Keratinocyte (primary cell): ENCODE measurements around the gene LEO1. TPM values are rescaled to one million over a fixed set of nuclear protein-coding genes. Genes with fewer than 3 reads are reported as not detected.
A peak's percentile ranks its signal among the peaks of the same experiment; 100 is the strongest.
"Not testable (repeated sequence)": the region's sequence is repeated elsewhere in the genome, so short reads cannot be mapped to it uniquely, and the experiment has no call there.

ENCODE experiments used
- DNase-seq: peaks from one replicate; pipeline ENCODE4 v3.0.0-alpha.2; 2011; ENCODE audit warnings: low read depth, missing footprints, low spot score
- FAIRE-seq: peaks from 2 replicates; lab custom pipeline; 2011; peaks lifted over from hg19 to GRCh38; lab: Jason Lieb, UNC
- H2AFZ ChIP-seq: 2 replicates; pipeline ENCODE4 v1.6.0; 2012; ENCODE audit warnings: low read length, control low read depth, inconsistent platforms; ENCODE audit not compliant: control insufficient read depth
- H3K27ac ChIP-seq: 2 replicates; pipeline ENCODE4 v1.5.1; 2011; ENCODE audit warnings: low read length; ENCODE audit not compliant: control insufficient read depth, insufficient read depth
- H3K27me3 ChIP-seq: 3 replicates; pipeline ENCODE4 v1.6.0; 2011; ENCODE audit warnings: low read length; ENCODE audit not compliant: control insufficient read depth, insufficient read depth; ENCODE audit errors: extremely low read depth
- H3K36me3 ChIP-seq, 2 experiments: 2 replicates in 1 of 2; 3 replicates in 1 of 2; pipeline ENCODE4 v1.5.1; 2011; ENCODE audit warnings: low read length in 2 of 2, mild to moderate bottlenecking in 1 of 2; ENCODE audit not compliant: control insufficient read depth in 2 of 2, insufficient read depth in 2 of 2; ENCODE audit errors: extremely low read depth in 1 of 2
- H3K4me1 ChIP-seq: 3 replicates; pipeline ENCODE4 v1.5.1; 2011; ENCODE audit warnings: low read length; ENCODE audit not compliant: control insufficient read depth, insufficient read depth; ENCODE audit errors: extremely low read depth
- H3K4me2 ChIP-seq: 3 replicates; pipeline ENCODE4 v1.6.0; 2011; ENCODE audit warnings: low read depth, low read length; ENCODE audit not compliant: control insufficient read depth, insufficient read depth; ENCODE audit errors: extremely low read depth
- H3K4me3 ChIP-seq, 3 experiments: fragments of 200-600 bp in 1 of 3; sonication (generic) in 1 of 3; 2 replicates in 2 of 3; 3 replicates in 1 of 3; pipeline ENCODE4 v1.5.1; 2011 to 2016; ENCODE audit warnings: low read length in 3 of 3, mild to moderate bottlenecking in 3 of 3, control low read depth in 2 of 3, inconsistent platforms in 1 of 3, low read depth in 1 of 3, mixed read lengths in 1 of 3, mixed run types in 1 of 3, moderate library complexity in 1 of 3; ENCODE audit not compliant: control insufficient read depth in 2 of 3, insufficient read depth in 2 of 3; ENCODE audit errors: extremely low read depth in 1 of 3
- H3K79me2 ChIP-seq: 2 replicates; pipeline ENCODE4 v1.6.0; 2012; ENCODE audit warnings: low read length; ENCODE audit not compliant: control insufficient read depth, insufficient read depth
- H3K9ac ChIP-seq: 3 replicates; pipeline ENCODE4 v1.6.0; 2011; ENCODE audit warnings: low read length; ENCODE audit not compliant: control insufficient read depth, insufficient read depth; ENCODE audit errors: extremely low read depth
- H3K9me1 ChIP-seq: 3 replicates; pipeline ENCODE4 v1.6.0; 2011; ENCODE audit warnings: low read length; ENCODE audit not compliant: control insufficient read depth, insufficient read depth; ENCODE audit errors: extremely low read depth
- H3K9me3 ChIP-seq: 2 replicates; pipeline ENCODE4 v1.5.1; 2012; ENCODE audit warnings: low read depth, low read length; ENCODE audit not compliant: control insufficient read depth
- H4K20me1 ChIP-seq: 3 replicates; pipeline ENCODE4 v1.6.0; 2011; ENCODE audit warnings: low read length; ENCODE audit not compliant: control insufficient read depth, insufficient read depth; ENCODE audit errors: extremely low read depth
- CTCF ChIP-seq, 3 experiments: IDR thresholded peaks in 1 of 3; conservative IDR thresholded peaks in 1 of 3; optimal IDR thresholded peaks in 1 of 3; 2 replicates in 2 of 3; 3 replicates in 1 of 3; pipeline versions ENCODE3 to v1.5.1; 2011; ENCODE audit warnings: low read length in 3 of 3, mild to moderate bottlenecking in 3 of 3, moderate library complexity in 2 of 3, control low read depth in 1 of 3, inconsistent platforms in 1 of 3; ENCODE audit not compliant: insufficient read depth in 2 of 3; ENCODE audit errors: extremely low read depth in 1 of 3
- EZH2 ChIP-seq: IDR thresholded peaks from one replicate; pipeline ENCODE4 v1.6.1; 2012; ENCODE audit warnings: inconsistent platforms, mild to moderate bottlenecking, low read length, moderate library complexity
- dilution Hi-C: fragments of 300-500 bp; cut with MboI; formaldehyde crosslinking; loops from one replicate; pipeline ENCODE4 v1.7.0; 2020; ENCODE audit warnings: low sequenced_read_pairs; ENCODE audit not compliant: extremely low pct_ligation_motif_present
- polyA plus RNA-seq, 5 experiments: library from polyadenylated mRNA; depleted of rRNA in 3 of 5; stranded (reverse) in 3 of 5; stranded (forward) in 1 of 5; unstranded in 1 of 5; fragments of >200 nt; gene quantifications; 1 replicate in 1 of 5; 2 replicates in 3 of 5; 3 replicates in 1 of 5; pipeline versions ENCODE4 v1.2.1 to v1.2.3, GENCODE V29; 2011 to 2012; ENCODE audit warnings: missing spikeins in 2 of 5, low read depth in 1 of 5, low replicate concordance in 1 of 5

The LEO1 gene
- polyA plus RNA-seq, 1 donor (not counting 4 experiments of a cell fraction or from before 2014, with no cell fraction given) = 12.5 TPM

DNA sequence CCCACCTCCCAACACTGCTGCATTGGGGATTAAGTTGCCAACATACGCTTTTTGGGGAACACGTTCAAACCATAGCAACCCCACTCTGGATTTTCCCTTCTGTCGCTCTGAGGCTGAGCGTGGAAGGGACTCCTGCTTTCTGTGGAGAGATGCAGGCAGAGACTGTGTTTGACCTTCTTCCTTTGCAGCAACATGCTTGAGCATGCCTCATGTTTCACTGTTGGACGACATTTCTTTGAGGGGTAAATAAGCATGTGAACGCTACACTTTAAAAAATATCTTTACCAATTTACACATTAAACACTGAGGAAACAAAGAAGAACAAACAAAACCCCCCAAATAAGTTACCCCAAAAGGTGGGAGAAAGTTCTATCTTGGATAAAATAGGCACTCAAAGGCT is 33.2 kb upstream of the LEO1 start:
- Histone ChIP-seq H3K4me3 (peak overlapping the region in 1 of 3 experiments; percentile 8), H3K27ac (peak overlapping the region; percentile 52), H3K79me2 (no peaks in the 10 kb centered on the region), H4K20me1 (no peaks in the 10 kb centered on the region), H2AFZ (peak overlapping the region; percentile 80), H3K9ac (peak overlapping the region; percentile 7), H3K9me1 (no peaks in the 10 kb centered on the region), H3K4me1 (peaks cover 34% of the 10 kb centered on the region), H3K4me2 (peak overlapping the region; percentile 33), H3K9me3 (no peaks in the 10 kb centered on the region), H3K27me3 (no peaks in the 10 kb centered on the region), H3K36me3 (no peaks in the 10 kb centered on the region)
- dilution Hi-C loops = no loop called here
- no peak for DNase-seq
- TF ChIP-seq CTCF (optimal IDR thresholded peaks at IDR 0.05 in 1 of 3, IDR thresholded peaks at IDR 0.05 in 1 of 3, conservative IDR thresholded peaks at IDR 0.05 in 1 of 3; ENCODE audit: extremely low read depth in 1 of 3, insufficient read depth in 2 of 3, low read length in 3 of 3) (no peak), EZH2 (no peak)
- peak; percentile 17 for FAIRE-seq

- no peak overlapping the region for H3K27ac ChIP-seq
- dilution Hi-C loops = no loop called here
- H3K36me3 ChIP-seq = no peaks in the 10 kb centered on the region
- no peak overlapping the region for H3K4me3 ChIP-seq
- no peak overlapping the region for H3K9ac ChIP-seq
- H3K4me1 ChIP-seq = peaks cover 34% of the 10 kb centered on the region
- H3K9me3 ChIP-seq = no peaks in the 10 kb centered on the region
- no peak for TF ChIP-seq CTCF (optimal IDR thresholded peaks at IDR 0.05 in 1 of 3, IDR thresholded peaks at IDR 0.05 in 1 of 3, conservative IDR thresholded peaks at IDR 0.05 in 1 of 3; ENCODE audit: extremely low read depth in 1 of 3, insufficient read depth in 2 of 3, low read length in 3 of 3)
- no peak for TF ChIP-seq EZH2
- H4K20me1 ChIP-seq = no peaks in the 10 kb centered on the region
- no peak overlapping the region for H3K4me2 ChIP-seq
- no peak for FAIRE-seq
- H2AFZ ChIP-seq = no peak overlapping the region
- H3K9me1 ChIP-seq = no peaks in the 10 kb centered on the region
- DNase-seq = no peak
- no peaks in the 10 kb centered on the region for H3K79me2 ChIP-seq
- H3K27me3 ChIP-seq = no peaks in the 10 kb centered on the region
Measured at GRCh38 chr15:52003710-52004109, 32.1 kb upstream of the LEO1 start.

DNA sequence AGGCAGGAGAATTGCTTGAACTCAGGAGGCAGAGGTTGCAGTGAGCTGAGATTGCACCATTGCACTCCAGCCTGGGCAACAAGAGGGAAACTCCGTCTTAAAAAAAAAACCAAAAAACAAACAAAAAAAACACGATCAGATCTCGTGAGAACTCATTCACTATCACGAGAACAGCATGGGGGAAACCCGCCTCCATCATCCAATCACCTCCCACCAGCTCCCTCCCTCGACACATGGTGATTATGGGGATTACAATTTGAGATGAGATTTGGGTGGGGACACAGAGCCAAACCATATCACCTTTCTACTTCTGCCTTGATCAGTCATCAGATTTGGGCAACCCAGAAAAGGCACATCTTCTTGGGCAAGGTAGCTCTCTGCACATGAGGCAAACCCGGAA is 31.5 kb upstream of the LEO1 start:
- dilution Hi-C loops, H4K20me1 ChIP-seq, H3K4me3 ChIP-seq, H3K36me3 ChIP-seq, H3K4me2 ChIP-seq, DNase-seq, H3K9me1 ChIP-seq, H3K27ac ChIP-seq, H2AFZ ChIP-seq, H3K27me3 ChIP-seq, H3K9me3 ChIP-seq, H3K9ac ChIP-seq, H3K79me2 ChIP-seq, FAIRE-seq: not testable (repeated sequence)
- H3K4me1 ChIP-seq = peaks cover 34% of the 10 kb centered on the region
